ENCODE measurements around the gene VPS33B.

VPS33B gene

GRCh38 chr15:90954712-90955623 lies 67.4 kb downstream of the VPS33B start, which contains the start of gene RCCD1:
RCCD1 (plus strand) TSS chr15:90954884; CDS start chr15:90956735, 1,851 bp downstream.
- peak within 1 kb of the TSS; percentile 86 for H3K4me3 ChIP-seq (ENCODE audit: low read length)
- H3K9ac ChIP-seq (ENCODE audit: low read length): peak within 1 kb of the TSS; percentile 97
- TF ChIP-seq EZH2phosphoT487 (IDR thresholded peaks at IDR 0.05; ENCODE audit: low read depth): no peak
- TF ChIP-seq, protein P1, sequence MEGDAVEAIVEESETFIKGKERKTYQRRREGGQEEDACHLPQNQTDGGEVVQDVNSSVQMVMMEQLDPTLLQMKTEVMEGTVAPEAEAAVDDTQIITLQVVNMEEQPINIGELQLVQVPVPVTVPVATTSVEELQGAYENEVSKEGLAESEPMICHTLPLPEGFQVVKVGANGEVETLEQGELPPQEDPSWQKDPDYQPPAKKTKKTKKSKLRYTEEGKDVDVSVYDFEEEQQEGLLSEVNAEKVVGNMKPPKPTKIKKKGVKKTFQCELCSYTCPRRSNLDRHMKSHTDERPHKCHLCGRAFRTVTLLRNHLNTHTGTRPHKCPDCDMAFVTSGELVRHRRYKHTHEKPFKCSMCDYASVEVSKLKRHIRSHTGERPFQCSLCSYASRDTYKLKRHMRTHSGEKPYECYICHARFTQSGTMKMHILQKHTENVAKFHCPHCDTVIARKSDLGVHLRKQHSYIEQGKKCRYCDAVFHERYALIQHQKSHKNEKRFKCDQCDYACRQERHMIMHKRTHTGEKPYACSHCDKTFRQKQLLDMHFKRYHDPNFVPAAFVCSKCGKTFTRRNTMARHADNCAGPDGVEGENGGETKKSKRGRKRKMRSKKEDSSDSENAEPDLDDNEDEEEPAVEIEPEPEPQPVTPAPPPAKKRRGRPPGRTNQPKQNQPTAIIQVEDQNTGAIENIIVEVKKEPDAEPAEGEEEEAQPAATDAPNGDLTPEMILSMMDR (IDR thresholded peaks at IDR 0.05; ENCODE audit: low read depth, low read length): no peak
- H3K27me3 ChIP-seq (ENCODE audit: low read depth, low read length): no peaks in the 10 kb centered on the region
- H3K79me2 ChIP-seq (ENCODE audit: low read length): peaks cover 29% of the 10 kb centered on the region
- peaks cover 10% of the 10 kb centered on the region for H3K4me1 ChIP-seq (ENCODE audit: low read length)
- peak within 1 kb of the TSS; percentile 78 for H2AFZ ChIP-seq (ENCODE audit: low read depth, low read length)
- no peaks in the 10 kb centered on the region for H4K20me1 ChIP-seq (ENCODE audit: insufficient read depth, low read length)
- H3K36me3 ChIP-seq (replicated peaks; ENCODE audit: low read depth, low read length): peaks cover 30% of the 10 kb centered on the region
- H3K4me2 ChIP-seq (ENCODE audit: low read length): peak within 1 kb of the TSS; percentile 68
- peak within 1 kb of the TSS; percentile 89 for H3K27ac ChIP-seq (ENCODE audit: low read length)
- no peaks in the 10 kb centered on the region for H3K9me3 ChIP-seq (ENCODE audit: insufficient read depth, low read length)

GRCh38 chr15:90953947-90954711 lies 68.3 kb downstream of the VPS33B start:
- H3K9me3 ChIP-seq (ENCODE audit: insufficient read depth, low read length): no peaks in the 10 kb centered on the region
- no peak overlapping the region for H3K27ac ChIP-seq (ENCODE audit: low read length)
- no peak overlapping the region for H2AFZ ChIP-seq (ENCODE audit: low read depth, low read length)
- no peaks in the 10 kb centered on the region for H4K20me1 ChIP-seq (ENCODE audit: insufficient read depth, low read length)
- peaks cover 33% of the 10 kb centered on the region for H3K36me3 ChIP-seq (replicated peaks; ENCODE audit: low read depth, low read length)
- H3K4me2 ChIP-seq (ENCODE audit: low read length): peak overlapping the region; percentile 68
- H3K4me1 ChIP-seq (ENCODE audit: low read length): peaks cover 10% of the 10 kb centered on the region
- no peak overlapping the region for H3K9ac ChIP-seq (ENCODE audit: low read length)
- peaks cover 29% of the 10 kb centered on the region for H3K79me2 ChIP-seq (ENCODE audit: low read length)
- TF ChIP-seq, protein P1 (IDR thresholded peaks at IDR 0.05; ENCODE audit: low read depth, low read length): no peak
- no peak for TF ChIP-seq EZH2phosphoT487 (IDR thresholded peaks at IDR 0.05; ENCODE audit: low read depth)
- H3K4me3 ChIP-seq (ENCODE audit: low read length): peak overlapping the region; percentile 86
- no peaks in the 10 kb centered on the region for H3K27me3 ChIP-seq (ENCODE audit: low read depth, low read length)

DNA sequence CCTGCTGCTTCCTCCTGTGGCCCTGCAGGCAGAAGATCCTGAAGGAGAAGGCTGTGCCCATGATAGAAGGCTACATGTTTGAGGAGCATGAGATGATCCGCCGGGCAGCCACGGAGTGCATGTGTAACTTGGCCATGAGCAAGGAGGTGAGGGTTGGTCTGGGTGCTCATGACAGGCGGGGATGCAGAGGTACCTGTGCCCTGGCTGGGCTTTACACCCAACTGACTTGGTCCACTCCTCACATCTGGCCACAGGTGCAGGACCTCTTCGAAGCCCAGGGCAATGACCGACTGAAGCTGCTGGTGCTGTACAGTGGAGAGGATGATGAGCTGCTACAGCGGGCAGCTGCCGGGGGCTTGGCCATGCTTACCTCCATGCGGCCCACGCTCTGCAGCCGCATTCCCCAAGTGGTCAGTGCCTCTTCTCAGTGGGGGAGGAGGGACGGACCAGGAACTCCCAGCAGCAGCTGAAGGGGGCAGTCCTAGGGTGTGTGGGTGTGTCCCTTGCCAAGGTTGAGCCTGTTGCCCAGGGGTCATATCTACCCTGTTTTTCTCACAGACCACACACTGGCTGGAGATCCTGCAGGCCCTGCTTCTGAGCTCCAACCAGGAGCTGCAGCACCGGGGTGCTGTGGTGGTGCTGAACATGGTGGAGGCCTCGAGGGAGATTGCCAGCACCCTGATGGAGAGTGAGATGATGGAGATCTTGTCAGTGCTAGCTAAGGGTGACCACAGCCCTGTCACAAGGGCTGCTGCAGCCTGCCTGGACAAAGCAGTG lies 69.3 kb downstream of the VPS33B start:
- H3K9ac ChIP-seq (ENCODE audit: low read length): no peak overlapping the region
- H3K27ac ChIP-seq (ENCODE audit: low read length): no peak overlapping the region
- H3K27me3 ChIP-seq (ENCODE audit: low read depth, low read length): no peaks in the 10 kb centered on the region
- peaks cover 37% of the 10 kb centered on the region for H3K36me3 ChIP-seq (replicated peaks; ENCODE audit: low read depth, low read length)
- no peaks in the 10 kb centered on the region for H4K20me1 ChIP-seq (ENCODE audit: insufficient read depth, low read length)
- peaks cover 10% of the 10 kb centered on the region for H3K4me1 ChIP-seq (ENCODE audit: low read length)
- H3K4me2 ChIP-seq (ENCODE audit: low read length): no peak overlapping the region
- peaks cover 29% of the 10 kb centered on the region for H3K79me2 ChIP-seq (ENCODE audit: low read length)
- H2AFZ ChIP-seq (ENCODE audit: low read depth, low read length): no peak overlapping the region
- TF ChIP-seq, protein P1 (IDR thresholded peaks at IDR 0.05; ENCODE audit: low read depth, low read length): no peak
- TF ChIP-seq EZH2phosphoT487 (IDR thresholded peaks at IDR 0.05; ENCODE audit: low read depth): no peak
- no peaks in the 10 kb centered on the region for H3K9me3 ChIP-seq (ENCODE audit: insufficient read depth, low read length)
- H3K4me3 ChIP-seq (ENCODE audit: low read length): no peak overlapping the region
